ENCODE data around the gene ATP5PO.
"Not testable (repeated sequence)": the region's sequence is repeated elsewhere in the genome, so short reads cannot be mapped to it uniquely, and the experiment has no call there.

ATP5PO gene

GRCh38 chr21:33871171-33871570, 44.4 kb downstream of the ATP5PO start:
- DNase-seq (ENCODE audit: low read depth in 2 of 3, low spot score in 1 of 3): no peak

DNA sequence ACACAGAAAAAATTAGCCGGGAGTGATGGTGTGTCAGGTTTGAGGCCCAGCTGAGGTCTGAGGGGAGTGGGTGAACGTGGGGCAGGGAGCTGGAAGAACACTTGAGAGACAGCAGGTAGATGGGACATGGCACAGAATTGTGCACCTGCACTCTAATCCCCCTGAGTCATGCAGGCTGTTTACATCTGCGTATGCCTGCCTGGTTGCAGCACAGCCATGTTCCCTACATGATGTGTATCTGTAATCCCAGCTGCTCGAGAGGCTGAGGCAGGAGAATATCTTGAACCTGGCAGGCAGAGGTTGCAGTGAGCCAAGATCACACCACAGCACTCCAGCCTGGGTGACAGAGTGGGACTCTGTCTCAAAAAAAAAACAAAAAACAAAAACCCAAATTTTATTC, 44.8 kb downstream of the ATP5PO start:
- DNase-seq (ENCODE audit: low read depth in 2 of 3, low spot score in 1 of 3): no peak

DNA sequence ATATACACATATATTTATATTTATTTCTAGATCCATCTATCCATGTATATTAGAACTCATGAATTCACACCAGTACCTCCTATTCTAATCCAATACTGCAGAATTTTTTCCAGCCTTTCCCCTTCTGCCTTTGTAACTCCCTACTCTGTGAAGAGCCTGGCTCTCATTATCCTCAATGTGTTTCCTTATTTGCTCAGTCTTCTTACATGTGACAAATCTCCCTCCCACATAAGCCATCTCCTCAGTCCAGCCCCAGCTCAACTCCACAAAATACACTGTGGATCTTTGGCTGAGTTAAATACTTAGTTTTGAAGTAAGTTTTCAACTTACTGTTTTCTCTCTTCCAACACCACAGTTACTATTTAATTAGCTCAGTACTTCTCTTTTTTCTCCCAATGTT, 45.7 kb downstream of the ATP5PO start:
- DNase-seq (ENCODE audit: low read depth in 2 of 3, low spot score in 1 of 3): no peak

DNA sequence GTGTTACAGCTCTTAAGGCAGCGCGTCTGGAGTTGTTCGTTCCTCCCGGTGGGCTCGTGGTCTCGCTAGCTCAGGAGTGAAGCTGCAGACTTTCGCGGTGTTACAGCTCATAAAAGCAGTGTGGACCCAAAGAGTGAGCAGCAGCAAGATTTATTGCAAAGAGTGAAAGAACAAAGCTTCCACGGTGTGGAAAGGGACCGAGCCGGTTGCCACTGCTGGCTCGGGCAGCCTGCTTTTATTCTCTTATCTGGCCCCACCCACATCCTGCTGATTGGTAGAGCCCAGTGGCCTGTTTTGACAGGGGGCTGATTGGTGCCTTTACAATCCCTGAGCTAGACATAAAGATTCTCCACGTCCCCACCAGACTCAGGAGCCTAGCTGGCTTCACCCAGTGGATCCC, 47.7 kb downstream of the ATP5PO start:
- not testable (repeated sequence) for DNase-seq (ENCODE audit: low read depth in 2 of 3, low spot score in 1 of 3)

GRCh38 chr21:33866826-33867225, 48.8 kb downstream of the ATP5PO start:
- no peak for DNase-seq (ENCODE audit: low read depth in 2 of 3, low spot score in 1 of 3)

DNA sequence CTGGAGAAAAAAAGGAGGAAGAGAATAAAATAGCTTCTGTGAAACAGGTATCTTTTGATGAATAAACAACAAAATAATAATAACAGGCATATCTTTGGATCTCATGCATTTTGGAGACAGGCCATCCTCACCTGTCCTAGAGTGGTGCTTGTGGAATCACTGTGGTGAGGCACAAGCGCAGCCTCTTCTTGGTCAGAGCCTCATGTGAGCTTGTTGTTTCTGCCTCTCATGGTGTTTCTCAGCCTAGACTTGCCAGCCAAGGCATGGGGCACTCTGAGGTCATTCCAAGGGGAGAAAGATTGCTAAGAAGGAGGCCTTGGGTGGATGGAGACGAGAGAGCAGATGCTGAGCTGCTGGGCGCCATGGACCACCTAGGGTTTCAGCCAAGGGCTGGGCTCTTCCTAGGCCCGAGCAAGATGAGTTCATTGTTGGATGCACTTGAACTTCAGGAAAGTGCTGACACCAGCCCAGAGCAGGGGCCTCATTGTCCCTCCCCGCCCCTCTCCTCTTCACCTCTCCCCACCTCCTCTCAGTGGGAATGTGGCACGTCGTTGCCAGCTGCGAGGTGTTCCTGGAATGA, 49.5 kb downstream of the ATP5PO start:
- DNase-seq (ENCODE audit: low read depth in 2 of 3, low spot score in 1 of 3): no peak

DNA sequence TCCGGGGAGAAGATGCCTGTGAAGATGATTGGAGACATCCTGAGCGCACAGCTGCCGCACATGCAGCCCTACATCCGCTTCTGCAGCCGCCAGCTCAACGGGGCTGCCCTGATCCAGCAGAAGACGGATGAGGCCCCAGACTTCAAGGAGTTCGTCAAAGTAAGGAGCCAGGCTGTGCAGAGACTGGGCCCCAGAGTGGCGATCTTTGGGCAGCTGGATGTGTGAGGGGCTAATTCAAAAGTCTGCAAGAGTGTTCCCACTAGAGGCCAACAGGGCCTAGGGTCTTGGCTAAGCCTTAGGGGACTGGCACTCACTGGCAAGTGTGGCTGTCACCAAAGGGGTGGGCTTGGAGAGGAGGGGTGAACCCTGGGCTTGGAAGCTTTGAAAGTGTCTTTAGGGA, 50.4 kb downstream of the ATP5PO start:
- no peak for DNase-seq (ENCODE audit: low read depth in 2 of 3, low spot score in 1 of 3)

DNA sequence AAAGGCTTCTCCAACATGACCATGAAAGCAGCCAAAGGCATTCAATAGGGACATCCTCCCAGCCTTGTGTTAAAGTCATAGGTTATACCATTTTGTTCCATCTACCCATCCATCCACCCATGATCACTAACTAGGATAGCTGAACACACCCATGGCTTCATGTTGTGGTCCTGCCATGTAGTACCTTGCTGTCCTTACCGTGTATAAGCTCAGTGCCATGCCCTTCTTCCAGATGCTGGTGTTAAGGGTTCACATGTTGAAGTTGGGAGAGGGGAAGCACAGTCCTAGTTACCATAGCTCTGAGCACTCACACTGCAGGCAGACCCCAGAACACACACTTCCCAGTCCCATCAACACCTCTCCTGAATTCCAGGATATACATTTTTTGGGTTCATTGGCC, 51.5 kb downstream of the ATP5PO start:
- DNase-seq (ENCODE audit: low read depth in 2 of 3, low spot score in 1 of 3): no peak

DNA sequence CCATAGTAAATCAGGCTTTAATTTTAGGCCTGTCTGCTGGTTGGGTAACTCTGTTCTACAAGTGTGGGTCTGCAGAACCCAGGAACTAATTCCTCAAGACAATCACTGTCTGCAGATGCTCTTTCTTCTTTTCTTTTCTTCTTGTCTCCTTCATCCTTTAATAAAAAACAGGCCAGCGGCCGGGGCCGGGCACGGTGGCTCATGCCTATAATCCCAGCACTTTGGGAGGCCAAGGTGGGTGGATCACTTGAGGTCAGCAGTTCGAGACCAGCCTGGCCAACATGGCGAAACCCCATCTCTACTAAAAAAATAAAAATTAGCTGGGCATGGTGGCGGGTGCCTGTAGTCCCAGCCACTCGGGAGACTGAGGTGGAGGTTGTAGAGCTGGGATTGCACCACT, 52.4 kb downstream of the ATP5PO start:
- DNase-seq (ENCODE audit: low read depth in 2 of 3, low spot score in 1 of 3): not testable (repeated sequence)

DNA sequence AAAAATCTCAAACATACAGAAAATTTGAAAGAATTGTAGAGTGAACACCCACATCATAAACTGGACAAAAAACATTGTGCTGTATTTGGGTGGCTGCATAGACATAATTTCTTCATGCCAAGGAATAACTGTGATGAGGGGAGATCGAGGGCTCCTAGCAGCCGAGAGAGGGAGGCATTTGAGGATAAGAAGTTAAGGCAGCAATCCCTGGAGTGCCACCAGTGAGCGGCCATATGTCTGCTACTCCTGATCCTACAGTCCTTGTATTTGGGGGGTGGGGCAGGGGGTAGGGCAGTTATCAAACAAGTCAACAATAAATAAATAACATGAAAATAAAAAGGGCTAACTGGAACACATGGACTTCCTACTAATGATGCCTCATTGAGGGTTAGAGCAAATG, 54.5 kb downstream of the ATP5PO start:
- DNase-seq (ENCODE audit: low read depth in 2 of 3, low spot score in 1 of 3): no peak

GRCh38 chr21:33860332-33860879, 55.2 kb downstream of the ATP5PO start:
- no peak for DNase-seq (ENCODE audit: low read depth in 2 of 3, low spot score in 1 of 3)

DNA sequence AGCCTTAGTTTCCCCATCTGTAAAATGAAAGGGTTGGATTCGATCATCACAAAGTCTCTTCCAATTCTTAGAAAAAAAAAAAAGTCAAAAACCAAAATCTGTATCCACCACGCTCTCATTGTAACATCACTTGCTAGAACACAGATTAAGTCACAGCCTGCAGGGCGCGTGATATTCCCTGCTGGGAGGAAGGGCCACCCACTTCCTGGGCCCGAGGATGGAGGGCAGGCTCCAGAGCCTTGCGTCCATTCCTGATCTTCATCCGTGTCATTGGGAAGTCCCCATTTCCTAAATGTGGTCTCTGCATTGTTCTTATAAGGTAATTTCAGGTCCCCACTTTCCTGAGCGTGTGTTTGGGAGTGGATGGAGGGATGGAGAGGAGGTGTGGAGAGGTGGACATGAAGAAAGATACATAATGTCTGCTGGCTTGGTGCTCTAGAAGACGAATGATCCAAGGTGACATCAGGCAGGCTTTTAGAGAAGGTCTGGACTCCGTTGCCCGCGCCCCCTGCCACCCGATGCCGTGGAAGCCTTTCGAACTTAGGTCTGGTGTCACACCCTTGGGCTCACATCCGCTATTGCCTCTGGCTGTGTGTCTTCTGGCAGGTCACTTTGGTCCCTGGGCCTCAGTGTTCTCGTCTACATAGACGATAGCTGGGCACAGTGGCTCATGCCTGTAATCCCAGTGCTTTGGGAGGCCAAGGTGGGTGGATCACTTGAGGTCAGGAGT, 56.1 kb downstream of the ATP5PO start:
- DNase-seq (ENCODE audit: low read depth in 2 of 3, low spot score in 1 of 3): no peak

DNA sequence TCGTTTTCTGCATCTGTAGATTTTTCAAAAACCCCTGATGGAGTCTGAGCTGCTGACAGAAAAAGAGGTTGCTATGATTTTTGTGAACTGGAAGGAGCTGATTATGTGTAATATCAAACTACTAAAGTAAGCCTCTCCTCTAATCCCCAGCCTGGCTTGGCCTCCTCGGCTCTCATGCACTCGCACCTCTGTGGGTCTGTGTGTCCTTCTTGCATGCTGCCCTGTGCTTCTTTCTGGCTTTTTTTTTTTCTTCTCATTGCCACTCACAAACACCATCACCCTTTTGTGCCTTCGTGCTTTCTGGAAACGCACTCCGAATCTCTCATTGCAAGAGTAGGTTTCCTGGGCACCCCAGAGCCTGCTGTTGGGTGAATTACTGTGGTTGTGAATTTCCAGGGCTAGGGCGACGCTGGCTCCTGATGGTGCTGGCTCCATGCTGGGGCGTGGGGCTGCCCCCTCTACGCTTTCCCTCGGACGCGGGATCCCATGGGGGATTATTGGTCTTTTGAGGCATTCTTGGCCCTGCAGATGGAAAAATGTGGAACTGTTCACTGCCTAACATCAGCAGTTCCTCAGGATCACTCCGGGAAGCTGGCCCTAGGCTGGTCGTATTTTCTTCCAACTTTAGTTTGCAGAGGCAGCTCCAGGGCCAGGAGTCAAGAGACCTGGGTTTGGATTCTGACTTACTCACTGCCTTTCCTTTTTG, 56.8 kb downstream of the ATP5PO start:
- no peak for DNase-seq (ENCODE audit: low read depth in 2 of 3, low spot score in 1 of 3)

- no peak for DNase-seq (ENCODE audit: low read depth in 2 of 3, low spot score in 1 of 3)
Observed at GRCh38 chr21:33857846-33858666, 57.5 kb downstream of the ATP5PO start.

- DNase-seq (ENCODE audit: low read depth in 2 of 3, low spot score in 1 of 3): no peak
Observed at GRCh38 chr21:33856893-33857527, 58.6 kb downstream of the ATP5PO start.

DNA sequence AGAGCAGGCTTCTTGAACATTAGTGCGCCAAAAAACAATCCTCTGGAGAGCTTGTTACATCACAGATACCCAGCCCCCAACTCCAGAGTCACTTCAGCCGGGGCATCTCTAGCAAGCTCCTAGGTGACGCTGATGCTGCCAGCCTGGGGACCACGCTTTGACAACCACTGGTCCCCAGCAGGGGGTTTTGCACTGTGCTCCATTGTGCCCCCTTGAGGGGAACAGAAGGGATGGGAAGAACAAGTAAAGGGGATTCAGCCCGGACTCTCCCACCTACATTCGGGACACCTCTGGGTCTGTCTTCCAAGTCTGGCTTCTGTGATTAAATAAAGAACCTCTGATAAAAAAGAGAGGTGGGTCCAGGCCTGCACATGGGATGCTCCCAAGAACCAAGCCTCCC, 60.4 kb downstream of the ATP5PO start:
- no peak for DNase-seq (ENCODE audit: low read depth in 2 of 3, low spot score in 1 of 3)

DNA sequence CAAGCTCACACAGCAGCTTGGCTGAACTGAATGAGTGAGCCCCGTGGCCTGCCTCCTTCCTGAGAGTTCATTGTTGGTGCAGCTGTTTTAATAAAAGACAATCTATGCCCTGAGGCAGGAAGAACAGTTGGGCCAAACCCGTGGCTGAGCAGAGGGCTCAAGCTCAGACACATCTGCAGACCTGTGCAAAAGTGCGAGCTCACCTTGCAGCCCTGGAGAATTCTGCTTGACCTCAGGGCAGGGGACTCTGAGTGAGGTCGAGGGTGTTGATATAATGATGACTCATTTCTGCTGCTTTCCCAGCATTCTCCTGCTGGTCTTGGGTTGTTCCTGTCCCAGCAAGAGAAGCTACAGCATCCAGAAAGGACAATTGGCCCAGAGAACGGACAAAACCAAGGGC, 61.0 kb downstream of the ATP5PO start:
- no peak for DNase-seq (ENCODE audit: low read depth in 2 of 3, low spot score in 1 of 3)

Measured in stimulated activated CD4-positive, alpha-beta T cell treated with anti-CD3 and anti-CD28 coated beads, Interleukin-12 subunit alpha, Interleukin-12 subunit beta, amount 100 ng/mL, for 48 hours (primary cell).